Neural progenitor cell (in vitro differentiated cells): Measurements from ENCODE around the gene CTDP1. TPM values are rescaled to one million over a fixed set of nuclear protein-coding genes. Genes with fewer than 3 reads are reported as not detected.

Source experiments
- DNase-seq: peaks from one replicate; pipeline ENCODE4 v3.0.0-alpha.2; 2016; ENCODE audit warnings: low spot score
- H2AFZ ChIP-seq: fragments of 200-600 bp; sonication (generic); replicated peaks from 2 replicates; pipeline ENCODE4 v1.6.1; 2016; ENCODE audit warnings: antibody characterized with exemption
- H3F3A ChIP-seq: fragments of 200-600 bp; sonication (generic); 2 replicates; pipeline ENCODE4 v1.6.1; 2016; ENCODE audit warnings: antibody characterized with exemption, low read depth
- H3K27ac ChIP-seq: fragments of 200-600 bp; sonication (generic); 2 replicates; pipeline ENCODE4 v1.5.1; 2016; ENCODE audit warnings: mild to moderate bottlenecking
- H3K27me3 ChIP-seq: fragments of 200-600 bp; sonication (generic); 2 replicates; pipeline ENCODE4 v1.6.1; 2016; ENCODE audit warnings: mild to moderate bottlenecking, moderate library complexity
- H3K36me3 ChIP-seq: fragments of 200-600 bp; sonication (generic); 2 replicates; pipeline ENCODE4 v1.5.1; 2016
- H3K4me1 ChIP-seq: fragments of 200-600 bp; sonication (generic); 2 replicates; pipeline ENCODE4 v1.6.1; 2016; ENCODE audit warnings: mixed run types
- H3K4me2 ChIP-seq: fragments of 200-600 bp; sonication (generic); 2 replicates; pipeline ENCODE4 v1.6.1; 2016
- H3K4me3 ChIP-seq: fragments of 200-600 bp; sonication (generic); 2 replicates; pipeline ENCODE4 v1.5.1; 2016
- H3K79me2 ChIP-seq: fragments of 200-600 bp; sonication (generic); 2 replicates; pipeline ENCODE4 v1.6.1; 2016; ENCODE audit warnings: low read depth
- H3K9ac ChIP-seq: fragments of 200-600 bp; sonication (generic); 2 replicates; pipeline ENCODE4 v1.6.1; 2016
- H3K9me3 ChIP-seq: fragments of 200-600 bp; sonication (generic); 2 replicates; pipeline ENCODE4 v1.5.1; 2016; ENCODE audit warnings: low read depth
- H4K20me1 ChIP-seq: fragments of 200-600 bp; sonication (generic); 2 replicates; pipeline ENCODE4 v1.6.1; 2016; ENCODE audit warnings: low read depth
- H3K27ac Mint-ChIP-seq: 3 replicates; pipeline ENCODE4 v1.8.0; 2021; ENCODE audit warnings: mixed read lengths
- H3K27me3 Mint-ChIP-seq: 2 replicates; pipeline ENCODE4 v1.8.0; 2022; ENCODE audit warnings: low read depth, mild to moderate bottlenecking, inconsistent platforms, moderate library complexity, mixed read lengths; ENCODE audit not compliant: insufficient read depth
- H3K36me3 Mint-ChIP-seq: 3 replicates; pipeline ENCODE4 v1.8.0; 2021; ENCODE audit warnings: mixed read lengths
- H3K4me1 Mint-ChIP-seq: 3 replicates; pipeline ENCODE4 v1.8.0; 2021; ENCODE audit warnings: mixed read lengths
- H3K4me3 Mint-ChIP-seq: 3 replicates; pipeline ENCODE4 v1.8.0; 2021; ENCODE audit warnings: mild to moderate bottlenecking, moderate library complexity, mixed read lengths
- H3K9me3 Mint-ChIP-seq: 3 replicates; pipeline ENCODE4 v1.8.0; 2020; ENCODE audit warnings: mixed read lengths
- EZH2 ChIP-seq: fragments of 200-600 bp; sonication (generic); IDR thresholded peaks from 2 replicates; pipeline ENCODE4 v1.6.1; 2017; ENCODE audit warnings: antibody characterized with exemption, mild to moderate bottlenecking, moderate library complexity
- EZH2phosphoT487 ChIP-seq: fragments of 200-600 bp; sonication (generic); IDR thresholded peaks from 2 replicates; pipeline ENCODE4 v1.6.1; 2017; ENCODE audit warnings: antibody characterized with exemption
- total RNA-seq: library from RNA; depleted of rRNA; stranded (reverse); fragments of >200 nt; gene quantifications from 2 replicates; pipeline ENCODE4 v1.2.3, GENCODE V29; 2015; ENCODE audit warnings: low replicate concordance
- TF ChIP-seq, protein P1 (sequence below): fragments of 200-600 bp; sonication (generic); IDR thresholded peaks from 2 replicates; pipeline ENCODE4 v1.5.1; 2017; ENCODE audit warnings: antibody characterized with exemption, mild to moderate bottlenecking

The CTDP1 gene
- total RNA-seq, 1 donor from 2014 or later = 11.8 TPM

- peaks cover 41% of the 10 kb centered on the region for H3K27me3 Mint-ChIP-seq
- peaks cover 4% of the 10 kb centered on the region for H3K4me1 ChIP-seq
Measured at GRCh38 chr18:79785831-79786230, 106.2 kb downstream of the CTDP1 start.

GRCh38 chr18:79786304-79786703 is 106.7 kb downstream of the CTDP1 start:
- H3K36me3 Mint-ChIP-seq = peaks cover 3% of the 10 kb centered on the region
- no peak overlapping the region for H3K4me3 ChIP-seq
- H3K27ac Mint-ChIP-seq = no peak overlapping the region
- H3K27me3 Mint-ChIP-seq = peaks cover 41% of the 10 kb centered on the region
- peaks cover 84% of the 10 kb centered on the region for H3K27me3 ChIP-seq
- no peak overlapping the region for H2AFZ ChIP-seq
- H3K9ac ChIP-seq = no peak overlapping the region
- peaks cover 6% of the 10 kb centered on the region for H3K9me3 Mint-ChIP-seq
- peaks cover 4% of the 10 kb centered on the region for H3K4me1 ChIP-seq
- DNase-seq = no peak
- H3K36me3 ChIP-seq = no peaks in the 10 kb centered on the region
- no peak overlapping the region for H3K4me2 ChIP-seq
- no peaks in the 10 kb centered on the region for H3K79me2 ChIP-seq
- peaks cover 7% of the 10 kb centered on the region for H3F3A ChIP-seq
- TF ChIP-seq, protein P1, sequence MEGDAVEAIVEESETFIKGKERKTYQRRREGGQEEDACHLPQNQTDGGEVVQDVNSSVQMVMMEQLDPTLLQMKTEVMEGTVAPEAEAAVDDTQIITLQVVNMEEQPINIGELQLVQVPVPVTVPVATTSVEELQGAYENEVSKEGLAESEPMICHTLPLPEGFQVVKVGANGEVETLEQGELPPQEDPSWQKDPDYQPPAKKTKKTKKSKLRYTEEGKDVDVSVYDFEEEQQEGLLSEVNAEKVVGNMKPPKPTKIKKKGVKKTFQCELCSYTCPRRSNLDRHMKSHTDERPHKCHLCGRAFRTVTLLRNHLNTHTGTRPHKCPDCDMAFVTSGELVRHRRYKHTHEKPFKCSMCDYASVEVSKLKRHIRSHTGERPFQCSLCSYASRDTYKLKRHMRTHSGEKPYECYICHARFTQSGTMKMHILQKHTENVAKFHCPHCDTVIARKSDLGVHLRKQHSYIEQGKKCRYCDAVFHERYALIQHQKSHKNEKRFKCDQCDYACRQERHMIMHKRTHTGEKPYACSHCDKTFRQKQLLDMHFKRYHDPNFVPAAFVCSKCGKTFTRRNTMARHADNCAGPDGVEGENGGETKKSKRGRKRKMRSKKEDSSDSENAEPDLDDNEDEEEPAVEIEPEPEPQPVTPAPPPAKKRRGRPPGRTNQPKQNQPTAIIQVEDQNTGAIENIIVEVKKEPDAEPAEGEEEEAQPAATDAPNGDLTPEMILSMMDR = no peak
- TF ChIP-seq EZH2phosphoT487 = no peak
- no peak for TF ChIP-seq EZH2
- H3K27ac ChIP-seq = no peak overlapping the region
- no peaks in the 10 kb centered on the region for H3K9me3 ChIP-seq
- H3K4me1 Mint-ChIP-seq = peaks cover 2% of the 10 kb centered on the region
- H4K20me1 ChIP-seq = no peaks in the 10 kb centered on the region
- H3K4me3 Mint-ChIP-seq = peak overlapping the region; percentile 57

More at GRCh38 chr18:79785831-79786230, 106.2 kb downstream of the CTDP1 start:
- Histone ChIP-seq H2AFZ (no peak overlapping the region), H4K20me1 (no peaks in the 10 kb centered on the region), H3K9me3 (no peaks in the 10 kb centered on the region), H3F3A (peaks cover 7% of the 10 kb centered on the region), H3K27ac (no peak overlapping the region), H3K4me2 (no peak overlapping the region), H3K9ac (no peak overlapping the region), H3K4me3 (no peak overlapping the region), H3K79me2 (no peaks in the 10 kb centered on the region), H3K27me3 (peaks cover 79% of the 10 kb centered on the region), H3K36me3 (no peaks in the 10 kb centered on the region)
- DNase-seq = no peak
- Mint-ChIP-seq H3K9me3 (peaks cover 6% of the 10 kb centered on the region), H3K36me3 (peaks cover 3% of the 10 kb centered on the region), H3K27ac (no peak overlapping the region), H3K4me3 (peak overlapping the region; percentile 44), H3K4me1 (peaks cover 2% of the 10 kb centered on the region)
- TF ChIP-seq, protein P1 = no peak
- no peak for TF ChIP-seq EZH2phosphoT487
- TF ChIP-seq EZH2 = no peak

DNA sequence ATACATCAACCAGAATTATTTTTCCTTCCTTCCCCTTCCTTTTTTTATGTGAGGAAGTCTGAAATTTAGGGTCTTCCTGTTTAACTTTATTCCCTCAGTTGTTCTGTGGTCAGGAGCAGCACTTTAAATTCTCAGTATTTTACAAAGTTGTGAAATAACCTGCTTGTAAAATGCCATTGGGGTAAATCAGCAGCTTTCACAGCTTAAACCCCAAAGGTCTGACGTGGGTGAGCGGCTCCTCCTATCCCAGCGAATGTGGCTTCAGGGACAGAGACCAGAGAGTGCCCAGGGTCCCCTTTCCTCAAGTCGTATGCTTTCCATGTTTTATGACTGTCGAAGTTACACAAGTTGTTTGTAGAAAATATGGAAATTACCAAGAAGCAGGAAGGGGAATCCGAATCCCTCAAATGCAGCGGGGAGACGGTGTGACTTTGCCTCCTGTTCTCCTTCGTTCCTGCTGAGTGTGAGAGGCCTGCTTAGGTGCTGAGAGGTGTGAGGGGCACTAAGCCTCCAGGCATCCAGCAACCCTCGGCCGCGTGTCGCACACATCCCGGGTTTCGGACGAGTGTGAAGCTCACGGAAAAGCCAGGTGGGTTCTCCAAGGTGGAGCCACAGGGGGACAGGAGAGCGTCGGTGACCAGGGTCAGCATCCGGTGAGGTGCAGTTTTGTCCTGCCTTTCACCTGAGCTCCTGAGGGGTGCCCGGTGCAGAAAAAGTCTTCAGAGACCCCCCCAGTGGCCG is 107.4 kb downstream of the CTDP1 start:
- Histone ChIP-seq H3K27me3 (peaks cover 90% of the 10 kb centered on the region), H3K79me2 (no peaks in the 10 kb centered on the region), H3F3A (peaks cover 7% of the 10 kb centered on the region), H3K4me2 (no peak overlapping the region), H3K27ac (no peak overlapping the region), H2AFZ (no peak overlapping the region), H3K9ac (no peak overlapping the region), H3K9me3 (no peaks in the 10 kb centered on the region), H3K4me1 (peaks cover 4% of the 10 kb centered on the region), H3K4me3 (no peak overlapping the region), H3K36me3 (no peaks in the 10 kb centered on the region), H4K20me1 (no peaks in the 10 kb centered on the region)
- no peak for DNase-seq
- Mint-ChIP-seq H3K9me3 (peaks cover 6% of the 10 kb centered on the region), H3K27me3 (peaks cover 44% of the 10 kb centered on the region), H3K36me3 (peaks cover 3% of the 10 kb centered on the region), H3K4me3 (peak overlapping the region; percentile 69), H3K27ac (no peak overlapping the region), H3K4me1 (peaks cover 5% of the 10 kb centered on the region)
- TF ChIP-seq EZH2phosphoT487 = no peak
- TF ChIP-seq, protein P1 = no peak
- no peak for TF ChIP-seq EZH2
